Measurements from ENCODE around the gene SPTBN1. TPM values are rescaled to one million over a fixed set of nuclear protein-coding genes. Genes with fewer than 3 reads are reported as not detected.
"Not testable (repeated sequence)": the region's sequence is repeated elsewhere in the genome, so short reads cannot be mapped to it uniquely, and the experiment has no call there.

The SPTBN1 gene
- total RNA-seq, 1 donor from 2014 or later: 83.2 TPM

DNA sequence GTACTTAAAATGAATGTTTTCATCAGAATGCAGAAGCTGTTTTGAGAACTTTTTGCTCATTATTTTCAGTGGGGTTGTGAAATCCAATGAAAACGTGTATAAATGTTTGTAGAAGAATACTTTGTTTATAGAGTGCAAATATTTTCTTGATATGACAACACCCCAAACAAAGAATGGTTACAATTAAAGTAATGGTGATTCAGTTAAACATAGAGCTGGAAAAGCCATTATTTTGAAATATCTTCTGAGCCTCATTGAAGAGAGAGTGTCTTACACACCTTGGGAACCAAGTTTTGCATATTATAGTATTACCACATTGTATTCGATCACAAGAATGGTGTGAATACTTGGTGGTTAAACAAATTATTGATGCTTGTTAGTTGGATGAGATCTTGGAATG is 48.7 kb downstream of the SPTBN1 start:
- intact Hi-C loops (cut with micrococcal nuclease): loop anchor here (10.0 kb wide), 2 partner anchors 170 to 560 kb away; a partner anchor contains a TSS
- DNase-seq (no peak), ATAC-seq (ENCODE audit: low read depth) (no peak)
- Mint-ChIP-seq H3K27me3 (no peaks in the 10 kb centered on the region), H3K9me3 (no peaks in the 10 kb centered on the region), H3K36me3 (ENCODE audit: low read depth) (no peaks in the 10 kb centered on the region), H3K4me3 (no peak overlapping the region), H3K4me1 (no peaks in the 10 kb centered on the region), H3K27ac (no peak overlapping the region)
- ChIA-PET CTCF (interaction anchor here (1.6 kb wide), 1 partner anchor 398 kb away, joined by 6 read pairs; no protein-coding TSS in a partner anchor), POLR2A (no interaction called here)
- no peak for TF ChIP-seq CTCF (IDR thresholded peaks at IDR 0.05)

DNA sequence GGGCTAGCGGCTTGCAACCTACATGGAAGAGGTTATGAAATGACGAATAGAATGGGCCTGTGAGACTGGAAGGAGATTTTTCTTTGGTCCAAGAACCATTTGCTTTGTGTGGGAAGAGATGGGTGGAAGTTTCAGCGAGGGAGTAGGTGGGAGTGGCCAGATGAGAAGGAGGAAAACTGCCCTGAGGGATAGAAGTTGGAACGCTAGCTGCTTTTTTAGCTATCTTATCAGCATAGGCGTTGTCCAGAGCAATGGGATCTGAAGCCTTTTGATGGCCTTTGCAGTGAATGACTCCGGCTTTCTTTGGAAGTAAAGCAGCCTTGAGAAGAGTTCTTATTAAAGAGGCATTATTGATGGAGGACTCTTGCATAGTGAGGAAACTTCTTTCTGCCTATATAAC is 52.4 kb downstream of the SPTBN1 start:
- ATAC-seq (ENCODE audit: low read depth) (no peak), DNase-seq (no peak)
- Mint-ChIP-seq H3K4me1 (no peaks in the 10 kb centered on the region), H3K4me3 (no peak overlapping the region), H3K36me3 (ENCODE audit: low read depth) (no peaks in the 10 kb centered on the region), H3K9me3 (no peaks in the 10 kb centered on the region), H3K27me3 (no peaks in the 10 kb centered on the region), H3K27ac (no peak overlapping the region)
- intact Hi-C loops (cut with micrococcal nuclease): loop anchor here (10.0 kb wide), 2 partner anchors 174 to 564 kb away; a partner anchor contains a TSS
- ChIA-PET POLR2A (no interaction called here), CTCF (no interaction called here)
- no peak for TF ChIP-seq CTCF (IDR thresholded peaks at IDR 0.05)

- DNase-seq; H3K36me3 Mint-ChIP-seq (ENCODE audit: low read depth); CTCF ChIA-PET; POLR2A ChIA-PET; ATAC-seq (ENCODE audit: low read depth); H3K4me1 Mint-ChIP-seq; H3K27ac Mint-ChIP-seq; H3K27me3 Mint-ChIP-seq; H3K9me3 Mint-ChIP-seq; H3K4me3 Mint-ChIP-seq: not testable (repeated sequence)
- intact Hi-C loops (cut with micrococcal nuclease): loop anchor here (10.0 kb wide), 2 partner anchors 174 to 564 kb away; a partner anchor contains a TSS
Observed at GRCh38 chr2:54509043-54509442, 52.9 kb downstream of the SPTBN1 start.

DNA sequence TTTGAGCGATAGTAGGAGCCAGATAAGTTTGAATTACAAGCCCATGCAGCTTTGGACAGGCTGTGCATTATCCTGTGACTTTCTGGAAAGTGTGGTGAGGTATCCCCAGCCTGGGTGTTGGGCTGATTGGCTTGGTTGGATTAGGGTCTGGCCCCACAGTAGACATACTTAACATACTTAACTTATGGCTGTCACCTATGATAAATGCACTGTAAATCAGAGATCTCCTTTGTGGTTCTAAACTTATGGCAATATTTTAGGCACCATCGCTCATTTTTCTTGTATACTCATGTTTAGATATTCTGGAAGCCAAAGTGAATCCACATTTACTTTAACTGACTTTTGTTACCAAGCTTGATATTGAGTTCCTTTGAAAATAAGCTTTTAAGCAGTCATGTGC is 54.8 kb downstream of the SPTBN1 start:
- no peak for TF ChIP-seq CTCF (IDR thresholded peaks at IDR 0.05)
- no peak for DNase-seq
- no peak overlapping the region for H3K27ac Mint-ChIP-seq
- no peaks in the 10 kb centered on the region for H3K27me3 Mint-ChIP-seq
- no peaks in the 10 kb centered on the region for H3K9me3 Mint-ChIP-seq
- H3K4me1 Mint-ChIP-seq: no peaks in the 10 kb centered on the region
- CTCF ChIA-PET: interaction anchor here (0.6 to 1.8 kb wide), 3 partner anchors 193 to 404 kb away, joined by 3 to 4 read pairs (median 3); no protein-coding TSS in a partner anchor
- H3K36me3 Mint-ChIP-seq (ENCODE audit: low read depth): no peaks in the 10 kb centered on the region
- intact Hi-C loops (cut with micrococcal nuclease): no loop called here
- POLR2A ChIA-PET: no interaction called here
- H3K4me3 Mint-ChIP-seq: no peak overlapping the region
- ATAC-seq (ENCODE audit: low read depth): no peak

DNA sequence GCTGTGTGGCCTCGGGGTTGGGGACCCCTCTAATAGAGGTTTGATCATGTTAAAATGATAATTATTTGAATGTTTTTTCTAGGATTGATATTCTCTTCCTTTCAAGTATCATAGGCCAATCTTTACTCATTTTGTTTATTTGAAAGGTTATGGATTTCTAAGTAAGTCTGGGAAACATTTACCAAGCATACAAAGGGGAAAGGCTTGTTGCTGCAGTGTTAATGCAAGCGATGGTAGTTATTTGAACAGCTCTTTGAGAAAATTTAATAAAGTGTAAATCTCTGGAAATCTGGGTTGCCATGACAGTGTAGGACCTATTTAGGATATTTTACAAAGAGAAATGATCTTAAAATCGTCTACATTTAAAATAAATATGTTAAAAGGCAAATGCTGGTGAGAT is 56.1 kb downstream of the SPTBN1 start:
- no peak for DNase-seq
- ATAC-seq (ENCODE audit: low read depth): no peak
- CTCF ChIA-PET: interaction anchor here (1.8 kb wide), 1 partner anchor 405 kb away, joined by 4 read pairs; no protein-coding TSS in a partner anchor
- Mint-ChIP-seq H3K4me3 (no peak overlapping the region), H3K27ac (no peak overlapping the region), H3K9me3 (no peaks in the 10 kb centered on the region), H3K27me3 (no peaks in the 10 kb centered on the region), H3K4me1 (no peaks in the 10 kb centered on the region), H3K36me3 (ENCODE audit: low read depth) (no peaks in the 10 kb centered on the region)
- no peak for TF ChIP-seq CTCF (IDR thresholded peaks at IDR 0.05)
- intact Hi-C loops (cut with micrococcal nuclease): no loop called here
- POLR2A ChIA-PET: no interaction called here
